MM.1S (cell line): ENCODE results near the gene TSPOAP1.

Experiments
- DNase-seq: peaks from one replicate; pipeline ENCODE4 v3.0.0-alpha.2; 2015
- H2AFZ ChIP-seq: fragments of 300-600 bp; sonication (generic); 2 replicates; pipeline ENCODE4 v1.6.0; 2016; ENCODE audit warnings: antibody characterized with exemption, low read length
- H3F3A ChIP-seq: fragments of 300-600 bp; sonication (generic); 2 replicates; pipeline ENCODE4 v1.6.1; 2016; ENCODE audit warnings: mild to moderate bottlenecking, antibody characterized with exemption, low read length, moderate library complexity, mixed read lengths; ENCODE audit not compliant: insufficient read depth
- H3K27ac ChIP-seq: fragments of 300-600 bp; sonication (generic); 2 replicates; pipeline ENCODE4 v1.5.1; 2016; ENCODE audit warnings: mild to moderate bottlenecking, low read length
- H3K27me3 ChIP-seq: fragments of 300-600 bp; sonication (generic); replicated peaks from 2 replicates; pipeline ENCODE4 v1.6.0; 2016; ENCODE audit warnings: low read length; ENCODE audit not compliant: insufficient read depth
- H3K36me3 ChIP-seq: fragments of 300-600 bp; sonication (generic); replicated peaks from 2 replicates; pipeline ENCODE4 v1.6.1; 2016; ENCODE audit warnings: mild to moderate bottlenecking, low read length, mixed read lengths; ENCODE audit not compliant: insufficient read depth
- H3K4me1 ChIP-seq: fragments of 300-600 bp; sonication (generic); 2 replicates; pipeline ENCODE4 v1.6.1; 2016; ENCODE audit warnings: low read length, mixed read lengths
- H3K4me2 ChIP-seq: fragments of 300-600 bp; sonication (generic); 2 replicates; pipeline ENCODE4 v1.6.0; 2016; ENCODE audit warnings: low read depth, low read length
- H3K4me3 ChIP-seq: fragments of 300-600 bp; sonication (generic); 2 replicates; pipeline ENCODE4 v1.5.1; 2016; ENCODE audit warnings: low read length, mixed read lengths
- H3K79me2 ChIP-seq: fragments of 300-600 bp; sonication (generic); 2 replicates; pipeline ENCODE4 v1.6.1; 2016; ENCODE audit warnings: mixed run types, low read length, mixed read lengths
- H3K9ac ChIP-seq: fragments of 300-600 bp; sonication (generic); 2 replicates; pipeline ENCODE4 v1.6.1; 2016; ENCODE audit warnings: low read length, mixed read lengths
- H3K9me2 ChIP-seq: fragments of 300-600 bp; sonication (generic); replicated peaks from 2 replicates; pipeline ENCODE4 v1.6.1; 2016; ENCODE audit warnings: mild to moderate bottlenecking, low read length, mixed read lengths; ENCODE audit not compliant: insufficient read depth
- H3K9me3 ChIP-seq: fragments of 300-600 bp; sonication (generic); replicated peaks from 2 replicates; pipeline ENCODE4 v1.6.1; 2016; ENCODE audit warnings: mild to moderate bottlenecking, low read length, mixed read lengths; ENCODE audit not compliant: insufficient read depth
- H4K20me1 ChIP-seq: fragments of 300-600 bp; sonication (generic); 2 replicates; pipeline ENCODE4 v1.6.1; 2016; ENCODE audit warnings: mild to moderate bottlenecking, low read length, moderate library complexity, mixed read lengths; ENCODE audit not compliant: insufficient read depth
- CTCF ChIP-seq: fragments of 300-600 bp; sonication (generic); IDR thresholded peaks from 2 replicates; pipeline ENCODE4 v1.5.1; 2016; ENCODE audit warnings: antibody characterized with exemption, low read length, mixed read lengths
- EZH2 ChIP-seq: fragments of 300-600 bp; sonication (generic); optimal IDR thresholded peaks from 2 replicates; pipeline ENCODE3; 2017; ENCODE audit warnings: low read depth, mild to moderate bottlenecking, antibody characterized with exemption, low read length, mixed read lengths
- EZH2phosphoT487 ChIP-seq: fragments of 300-600 bp; sonication (generic); IDR thresholded peaks from 2 replicates; pipeline ENCODE4 v1.6.1; 2018; ENCODE audit warnings: antibody characterized with exemption, low read length

Gene TSPOAP1

DNA sequence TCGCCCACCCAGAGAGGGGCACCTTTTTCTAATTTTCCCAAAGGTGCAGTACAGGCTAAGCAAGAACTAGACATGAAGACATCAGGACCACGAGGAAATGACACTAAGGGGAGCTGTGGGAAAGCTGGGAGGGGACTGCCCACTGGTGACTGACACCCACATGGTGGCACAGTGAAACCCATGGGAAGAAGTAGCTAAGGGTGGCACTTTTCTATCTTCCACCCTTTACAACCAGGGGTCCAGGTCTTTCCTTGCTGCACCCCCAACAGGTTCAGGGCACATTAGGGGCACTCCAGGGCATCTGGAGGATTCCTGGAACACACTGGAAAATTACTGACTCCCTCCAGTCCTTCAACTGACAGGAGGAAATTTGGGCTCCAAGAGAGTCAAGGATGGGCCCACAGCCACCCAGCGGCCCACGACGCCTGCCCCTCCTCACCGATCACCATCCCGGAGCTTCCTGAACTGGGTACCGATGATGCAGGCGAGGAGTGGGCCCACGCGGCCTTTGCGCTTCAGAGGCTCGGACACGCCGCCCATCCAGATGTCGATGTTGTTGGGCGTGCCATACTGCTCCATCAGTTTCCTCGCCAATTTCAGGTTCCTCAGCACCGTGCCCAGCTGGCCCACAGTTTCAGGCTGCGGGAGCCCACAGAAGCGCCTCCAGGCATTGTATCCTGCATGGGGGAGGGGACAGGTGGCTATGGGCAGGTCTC is 57.2 kb downstream of the TSPOAP1 start:
- no peak for DNase-seq
- TF ChIP-seq EZH2 (no peak), CTCF (no peak), EZH2phosphoT487 (no peak)
- no peak overlapping the region for H3K27ac ChIP-seq
- no peak overlapping the region for H3K9ac ChIP-seq
- H3F3A ChIP-seq = no peaks in the 10 kb centered on the region
- H3K4me1 ChIP-seq = no peaks in the 10 kb centered on the region
- H3K27me3 ChIP-seq = peaks cover 30% of the 10 kb centered on the region
- no peaks in the 10 kb centered on the region for H3K9me3 ChIP-seq
- no peak overlapping the region for H2AFZ ChIP-seq
- no peaks in the 10 kb centered on the region for H4K20me1 ChIP-seq
- H3K79me2 ChIP-seq = no peaks in the 10 kb centered on the region
- no peak overlapping the region for H3K4me3 ChIP-seq
- H3K36me3 ChIP-seq = no peaks in the 10 kb centered on the region
- no peak overlapping the region for H3K4me2 ChIP-seq
- H3K9me2 ChIP-seq = no peaks in the 10 kb centered on the region

DNA sequence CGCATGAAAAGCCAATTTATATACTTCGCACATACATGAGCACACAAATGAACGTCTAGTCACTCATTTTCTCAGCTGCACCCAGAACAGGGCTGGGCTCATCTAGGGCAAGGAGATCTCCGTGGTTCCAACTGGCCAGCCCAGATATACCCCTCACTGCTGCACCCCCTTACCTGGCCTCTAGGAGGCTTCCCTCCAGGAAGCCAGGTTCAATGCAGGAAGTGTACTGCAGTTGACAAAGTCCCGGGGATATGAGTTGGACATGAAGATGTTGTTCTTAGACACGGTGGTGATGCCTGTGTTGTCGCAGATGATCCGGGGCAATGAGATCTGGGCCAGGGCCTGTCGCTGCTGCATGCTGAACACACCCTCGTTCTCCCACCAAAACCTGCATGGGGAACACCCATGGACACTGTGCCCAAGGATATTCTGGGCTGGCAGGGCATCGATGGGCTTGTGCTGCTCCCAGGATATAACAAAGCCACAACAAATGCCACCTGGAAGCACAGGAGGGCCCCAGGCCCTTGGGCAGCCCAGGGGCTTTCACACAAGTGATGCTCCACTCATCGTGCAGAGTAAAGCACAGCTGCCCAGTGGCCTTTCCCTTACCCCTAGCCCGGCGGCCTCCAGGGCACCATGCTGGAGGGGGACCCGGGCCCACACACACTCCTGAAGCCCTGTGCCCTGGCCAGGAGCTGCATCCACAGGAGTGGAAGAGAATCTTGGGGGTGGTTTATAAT is 57.9 kb downstream of the TSPOAP1 start:
- peaks cover 22% of the 10 kb centered on the region for H3K27me3 ChIP-seq
- no peaks in the 10 kb centered on the region for H3K79me2 ChIP-seq
- H3F3A ChIP-seq = no peaks in the 10 kb centered on the region
- H4K20me1 ChIP-seq = no peaks in the 10 kb centered on the region
- TF ChIP-seq EZH2 (no peak), EZH2phosphoT487 (no peak), CTCF (peak; percentile 52)
- no peaks in the 10 kb centered on the region for H3K4me1 ChIP-seq
- H3K9ac ChIP-seq = no peak overlapping the region
- DNase-seq = no peak
- H3K4me2 ChIP-seq = no peak overlapping the region
- no peaks in the 10 kb centered on the region for H3K36me3 ChIP-seq
- H3K9me2 ChIP-seq = no peaks in the 10 kb centered on the region
- no peak overlapping the region for H3K27ac ChIP-seq
- no peak overlapping the region for H3K4me3 ChIP-seq
- peak overlapping the region; percentile 19; the same call in 1 of the 2 replicates for H2AFZ ChIP-seq
- H3K9me3 ChIP-seq = no peaks in the 10 kb centered on the region

DNA sequence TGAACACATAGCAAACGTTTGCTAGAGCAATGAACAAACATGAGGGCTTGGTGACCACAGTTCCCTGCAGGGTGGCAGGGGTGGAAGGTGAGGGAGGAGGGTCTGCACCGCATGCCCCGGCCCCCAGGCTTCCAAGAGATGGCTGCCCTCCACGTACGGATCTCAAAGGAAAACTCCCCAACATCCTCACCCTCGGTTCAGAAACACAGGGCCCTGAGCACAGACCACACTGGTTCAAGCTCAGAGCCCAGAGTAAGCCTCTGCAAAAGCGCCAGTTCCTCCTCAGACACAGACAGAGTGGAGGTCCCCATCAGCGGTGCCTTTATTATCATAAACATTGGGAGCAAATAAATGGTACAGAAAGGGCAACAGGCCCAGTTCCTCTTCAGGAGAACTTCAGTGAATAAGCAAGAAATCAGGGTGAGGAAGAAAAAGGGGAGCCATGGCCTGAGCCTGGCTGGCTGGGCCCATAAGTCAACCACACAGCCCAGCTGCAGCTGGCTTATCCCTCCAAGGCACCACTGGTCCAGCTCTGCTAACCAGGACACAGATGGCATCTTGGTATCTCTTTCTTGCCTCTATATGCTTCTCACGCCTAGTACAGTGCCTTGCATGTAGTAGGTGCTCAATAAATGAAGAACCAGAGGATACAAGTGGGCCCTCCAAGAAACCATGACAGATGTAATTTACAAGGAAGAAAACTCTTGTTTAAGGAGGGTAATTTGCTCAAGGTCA is 58.9 kb downstream of the TSPOAP1 start:
- peaks cover 19% of the 10 kb centered on the region for H3K27me3 ChIP-seq
- no peaks in the 10 kb centered on the region for H3K4me1 ChIP-seq
- no peak for DNase-seq
- H3F3A ChIP-seq = no peaks in the 10 kb centered on the region
- TF ChIP-seq EZH2phosphoT487 (no peak), EZH2 (no peak), CTCF (no peak)
- H3K4me3 ChIP-seq = no peak overlapping the region
- H3K9me3 ChIP-seq = no peaks in the 10 kb centered on the region
- H3K9me2 ChIP-seq = no peaks in the 10 kb centered on the region
- H3K9ac ChIP-seq = no peak overlapping the region
- no peak overlapping the region for H3K4me2 ChIP-seq
- no peaks in the 10 kb centered on the region for H3K36me3 ChIP-seq
- H3K79me2 ChIP-seq = no peaks in the 10 kb centered on the region
- no peak overlapping the region for H3K27ac ChIP-seq
- H2AFZ ChIP-seq = no peak overlapping the region
- H4K20me1 ChIP-seq = no peaks in the 10 kb centered on the region
